HG02678 (cell line): ENCODE measurements around the gene RALGPS1.

Source experiments
- ATAC-seq: cut with Tn5 transposase; IDR thresholded peaks from one replicate; pipeline ENCODE4 v1.9.1; 2021; ENCODE audit warnings: mild to moderate bottlenecking, moderate library complexity; ENCODE audit not compliant: unreplicated experiment

The RALGPS1 gene

DNA sequence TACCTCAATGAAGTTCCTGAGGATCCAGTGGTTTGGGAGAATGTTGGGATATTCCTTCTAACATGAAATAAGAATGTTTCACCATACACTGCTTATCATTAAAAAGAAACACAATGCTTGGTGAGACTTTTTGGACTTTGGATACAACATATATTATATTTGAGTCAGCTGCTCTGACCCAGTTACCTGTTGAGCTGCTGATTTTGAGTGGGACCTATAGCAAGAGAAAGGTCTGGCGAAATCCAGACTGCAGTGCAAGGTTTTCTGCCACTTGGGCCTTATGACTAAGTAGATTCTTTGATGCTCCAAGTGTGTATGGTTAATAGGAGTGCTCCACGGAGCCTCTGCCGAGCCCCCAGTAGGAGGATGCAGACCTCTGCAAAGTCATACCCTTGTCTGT, 10.0 kb upstream of the RALGPS1 start:
- no peak for ATAC-seq

DNA sequence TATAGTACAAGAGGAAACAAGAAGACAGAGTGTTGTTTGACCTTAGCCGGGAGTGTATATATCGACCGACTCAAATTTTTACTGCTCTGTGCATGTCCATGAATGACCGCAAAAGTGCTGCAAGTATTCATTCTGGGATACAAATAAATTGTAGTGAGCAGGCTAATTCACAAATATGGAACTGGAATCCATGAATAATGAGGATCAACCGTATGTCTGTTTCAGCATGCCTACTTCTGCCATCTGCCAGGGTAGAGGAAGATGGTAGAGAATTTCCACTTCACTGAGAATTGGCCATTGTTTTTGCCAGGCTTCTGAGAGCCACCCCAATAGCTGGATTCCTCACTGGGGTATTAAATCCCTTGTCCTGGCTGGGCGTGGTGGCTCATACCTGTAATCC, 8.5 kb upstream of the RALGPS1 start:
- no peak for ATAC-seq

DNA sequence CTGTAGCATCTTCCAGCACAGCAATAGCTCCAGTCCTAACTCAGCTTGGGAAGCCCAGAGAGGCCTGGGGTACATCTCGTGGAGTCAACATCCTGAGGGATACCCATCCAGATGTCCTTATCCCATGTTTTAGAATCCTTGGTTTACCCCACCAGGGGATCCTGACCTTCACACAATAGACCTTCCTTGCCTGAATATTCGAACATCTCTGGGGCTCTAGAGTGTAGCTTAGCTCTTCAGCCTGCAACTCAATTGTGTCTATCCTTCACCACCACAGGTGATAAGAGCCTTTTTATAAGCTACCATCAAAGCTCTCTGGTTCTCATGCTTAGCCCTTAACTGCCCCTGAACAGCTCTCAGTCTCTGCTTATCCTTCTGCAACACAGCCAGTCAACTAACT, 7.5 kb upstream of the RALGPS1 start:
- no peak for ATAC-seq

DNA sequence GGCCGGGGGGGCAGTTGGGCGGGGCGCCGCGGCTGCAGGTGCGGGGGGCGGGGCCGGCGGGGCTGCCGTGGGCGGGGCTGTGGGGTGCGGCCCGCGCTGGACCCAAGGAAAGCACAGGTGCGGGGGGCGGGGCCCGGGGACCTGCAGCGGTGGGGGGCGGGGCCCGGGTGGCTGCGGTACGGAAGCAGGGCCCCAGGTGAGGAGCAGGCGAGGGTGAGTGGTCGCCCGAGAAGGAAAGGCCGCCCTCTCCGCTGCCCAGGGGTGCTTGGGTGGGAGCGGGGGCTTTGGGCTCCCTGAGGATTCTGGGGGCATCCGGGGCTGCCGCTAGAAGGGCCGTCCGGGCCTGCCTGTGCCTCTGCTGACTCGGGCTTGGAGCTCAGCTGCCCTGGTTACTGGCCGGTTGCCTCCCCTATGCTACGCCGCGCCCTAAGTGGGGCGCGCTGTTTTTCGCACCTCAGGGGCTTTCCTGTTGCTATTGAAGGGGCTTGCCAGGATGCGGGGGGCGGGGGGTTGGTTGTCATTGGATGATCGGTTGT, 767 bp downstream of the RALGPS1 start:
- no peak for ATAC-seq

DNA sequence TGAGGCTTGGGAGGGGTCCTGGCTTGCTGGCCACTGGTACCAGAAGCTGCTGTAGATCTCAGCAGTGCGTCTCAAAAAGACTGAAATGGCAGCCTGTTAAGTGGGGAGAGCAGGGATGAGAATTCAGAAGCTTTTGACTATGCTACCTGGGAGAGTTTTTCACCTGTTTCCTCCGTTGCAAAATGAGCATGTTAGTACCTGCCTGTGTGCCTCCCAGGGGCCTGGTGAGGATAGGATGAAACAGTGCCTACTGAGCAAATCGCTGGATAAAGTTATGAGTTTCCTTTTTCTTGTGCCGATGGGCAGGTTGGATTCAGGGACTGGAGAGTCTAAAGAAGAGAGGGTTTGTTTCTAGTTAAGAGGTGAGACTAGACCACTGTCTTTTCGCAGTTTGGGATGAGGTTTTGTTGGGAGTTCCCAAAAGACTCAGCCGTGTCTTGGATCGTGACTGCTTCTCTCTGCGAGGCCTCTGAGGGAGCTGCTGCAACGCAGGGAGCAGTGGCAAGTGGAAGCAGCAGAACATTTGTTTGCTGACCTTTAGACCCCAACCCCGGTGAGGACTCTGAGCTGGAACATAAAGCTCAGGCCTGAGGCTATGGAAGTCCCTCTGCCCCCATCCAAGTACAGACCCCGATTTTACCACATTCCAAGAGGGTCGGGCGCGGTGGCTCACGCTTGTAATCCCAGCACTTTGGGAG, 1.4 kb downstream of the RALGPS1 start:
- no peak for ATAC-seq

DNA sequence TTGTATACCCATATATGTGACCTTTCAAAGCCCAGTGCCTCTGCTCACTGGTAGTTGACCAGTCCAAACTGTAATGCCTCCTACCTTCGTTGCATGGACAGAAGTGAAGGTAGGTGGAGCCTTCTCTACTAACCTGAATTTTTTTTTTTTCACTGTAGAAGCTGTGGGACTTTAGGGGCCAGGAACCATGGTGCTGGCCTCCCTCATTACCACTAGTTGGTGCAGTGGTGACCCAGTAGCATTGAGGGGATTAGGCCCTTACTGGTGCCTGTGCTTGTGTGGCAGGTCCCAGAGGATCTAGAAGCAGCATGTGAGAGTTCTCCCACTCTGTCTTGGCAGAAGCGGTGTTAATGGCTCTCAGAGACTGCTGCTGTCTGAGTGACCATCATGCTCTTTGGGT, 2.3 kb downstream of the RALGPS1 start:
- no peak for ATAC-seq

DNA sequence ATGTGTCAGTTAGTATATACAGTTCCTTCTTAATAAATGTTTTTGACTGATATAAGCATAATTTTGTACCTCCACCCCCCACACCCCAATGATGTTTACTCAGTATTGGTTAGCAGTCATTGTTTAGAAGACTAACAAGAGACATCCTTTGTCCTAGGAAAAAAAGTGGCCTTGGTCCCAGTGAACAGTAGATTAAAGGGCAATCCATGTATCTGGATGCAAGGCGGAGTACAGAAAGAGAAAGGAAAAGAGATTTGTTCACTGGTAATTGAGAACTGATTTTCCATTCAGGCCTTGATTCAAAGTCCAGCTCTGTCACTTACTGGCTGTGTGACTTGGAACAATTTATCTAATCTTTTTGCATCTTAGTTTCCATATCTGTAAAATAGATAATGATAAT, 4.6 kb downstream of the RALGPS1 start:
- ATAC-seq, result no peak

DNA sequence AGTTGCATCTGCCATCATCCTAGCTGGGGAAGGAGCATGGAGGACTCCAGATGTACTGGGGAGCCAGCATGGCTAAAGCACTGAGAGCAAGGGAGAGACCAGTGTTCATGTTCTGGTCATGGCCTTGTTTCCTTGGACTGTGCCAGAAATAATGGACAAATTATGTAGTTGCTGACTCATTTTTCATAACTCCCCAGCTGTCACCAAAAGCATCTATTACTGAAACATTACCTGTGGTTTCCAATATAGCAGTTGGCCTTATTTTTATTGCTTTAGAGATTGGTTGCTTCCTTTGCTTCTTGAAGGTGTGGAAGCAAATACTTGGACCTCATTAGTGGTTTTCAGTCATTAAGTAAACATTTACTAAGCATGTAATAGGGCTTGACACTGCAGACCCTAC, 11.3 kb downstream of the RALGPS1 start:
- no peak for ATAC-seq

DNA sequence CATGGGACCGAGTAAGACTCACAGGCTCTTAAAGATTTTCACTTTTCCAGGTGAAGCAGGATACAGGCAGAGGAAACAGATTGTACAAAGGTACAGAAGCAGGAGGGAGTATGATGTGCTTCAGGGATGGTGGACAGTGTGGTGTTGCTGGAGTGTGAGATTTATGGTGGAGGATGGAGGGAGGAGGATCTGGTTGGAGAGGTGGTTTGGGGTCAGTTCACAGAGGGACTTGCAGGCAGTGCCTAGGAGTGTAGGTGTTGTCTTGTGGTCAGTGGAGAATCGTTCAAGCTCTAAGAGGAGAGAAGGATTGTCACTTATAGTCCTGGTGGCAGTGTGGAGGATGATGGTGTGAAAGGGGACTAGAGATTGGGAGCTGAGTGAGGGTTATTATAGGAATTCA, 11.8 kb downstream of the RALGPS1 start:
- no peak for ATAC-seq

DNA sequence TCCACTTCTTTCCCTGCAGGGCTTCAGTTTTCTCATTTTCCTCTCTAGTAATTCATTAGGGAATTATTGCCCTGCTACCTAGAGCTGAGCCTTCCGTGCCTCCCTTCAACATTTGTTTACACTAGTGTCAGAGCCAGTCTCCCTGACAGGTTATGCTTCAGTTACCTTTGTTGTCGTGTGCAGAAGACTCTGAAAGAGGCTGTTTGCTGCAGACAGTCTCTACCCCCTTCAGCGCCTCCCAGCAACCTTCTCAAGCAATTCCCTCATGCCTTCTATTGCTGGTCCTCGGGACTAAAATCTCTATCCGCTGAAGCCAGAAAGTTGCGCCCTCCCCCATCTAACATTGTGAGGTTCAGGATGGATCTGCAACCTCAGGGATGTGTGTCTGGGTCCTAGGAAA, 12.8 kb downstream of the RALGPS1 start:
- no peak for ATAC-seq

DNA sequence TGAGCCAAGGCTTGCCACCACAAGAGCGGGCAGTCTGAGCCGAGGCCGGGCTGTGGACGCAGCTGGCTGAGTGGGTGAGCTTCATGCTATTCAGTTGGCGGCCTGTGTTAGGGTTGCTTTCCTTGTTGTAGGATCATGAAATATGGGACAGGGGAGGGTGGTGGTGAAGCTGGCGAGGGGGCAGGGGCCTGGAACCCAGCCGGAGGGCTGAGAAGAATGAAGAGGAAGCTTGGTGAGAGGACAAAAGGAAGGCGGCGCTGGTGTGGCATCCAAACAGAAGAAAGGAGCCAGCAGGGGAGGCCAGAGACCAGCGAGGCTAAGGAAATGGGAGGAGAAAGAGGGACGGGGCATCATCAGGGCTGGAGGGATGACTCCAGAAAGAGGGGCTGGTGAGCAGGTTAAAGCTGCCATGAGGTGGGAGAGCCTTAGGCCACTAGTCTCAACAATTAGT, 18.3 kb downstream of the RALGPS1 start:
- ATAC-seq, result no peak

DNA sequence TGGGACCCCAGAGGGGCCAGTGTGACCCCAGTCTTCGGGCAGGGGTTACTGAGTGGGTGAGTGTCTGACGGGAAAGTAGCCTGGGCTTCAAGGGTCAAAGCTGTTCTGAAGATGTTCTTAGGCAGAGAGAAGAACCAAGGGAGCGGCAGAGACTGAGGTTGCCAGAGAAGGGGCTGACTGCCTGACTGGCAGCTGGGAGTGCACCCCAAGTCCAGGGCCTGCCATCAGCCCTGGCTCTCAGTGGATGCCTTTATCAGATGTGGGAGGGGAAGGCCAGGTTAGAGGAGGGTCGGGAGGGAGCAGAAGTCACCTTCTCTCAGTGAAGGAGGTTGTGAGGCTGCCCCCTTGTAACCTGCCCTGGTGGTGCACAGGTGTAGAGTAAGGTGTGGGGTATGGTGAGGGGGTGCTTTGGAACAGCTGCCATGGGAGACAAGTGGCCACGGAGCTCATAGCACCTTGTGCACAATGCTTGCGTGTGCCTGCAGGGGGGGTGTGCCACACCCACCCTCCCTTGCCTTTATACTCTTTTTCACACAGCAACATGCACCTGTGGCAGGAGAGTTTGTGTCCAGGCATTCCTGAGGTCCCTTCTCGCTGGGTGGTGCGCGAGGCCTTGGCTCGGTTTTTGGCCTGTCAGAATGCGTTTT, 18.9 kb downstream of the RALGPS1 start:
- ATAC-seq, result no peak

DNA sequence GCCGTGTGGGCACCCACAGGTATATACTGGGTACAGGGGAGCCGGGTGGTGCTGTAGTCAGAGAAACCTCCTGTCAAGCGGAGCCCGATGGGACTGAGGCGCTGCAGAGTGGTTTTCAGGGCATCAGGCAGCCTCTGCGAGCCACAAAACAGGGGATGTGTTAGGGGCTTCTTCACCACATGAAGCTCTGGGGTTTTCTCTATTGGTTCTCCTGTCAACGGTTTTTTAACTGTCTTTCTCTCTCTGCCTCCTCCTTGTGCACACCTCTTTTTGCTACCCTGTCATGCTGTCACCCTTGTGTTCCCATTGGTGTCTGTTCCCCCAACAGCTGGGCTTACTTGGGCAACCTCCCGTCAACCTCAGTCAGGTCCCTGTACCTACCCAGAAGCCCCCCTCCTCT, 19.9 kb downstream of the RALGPS1 start:
- no peak for ATAC-seq

DNA sequence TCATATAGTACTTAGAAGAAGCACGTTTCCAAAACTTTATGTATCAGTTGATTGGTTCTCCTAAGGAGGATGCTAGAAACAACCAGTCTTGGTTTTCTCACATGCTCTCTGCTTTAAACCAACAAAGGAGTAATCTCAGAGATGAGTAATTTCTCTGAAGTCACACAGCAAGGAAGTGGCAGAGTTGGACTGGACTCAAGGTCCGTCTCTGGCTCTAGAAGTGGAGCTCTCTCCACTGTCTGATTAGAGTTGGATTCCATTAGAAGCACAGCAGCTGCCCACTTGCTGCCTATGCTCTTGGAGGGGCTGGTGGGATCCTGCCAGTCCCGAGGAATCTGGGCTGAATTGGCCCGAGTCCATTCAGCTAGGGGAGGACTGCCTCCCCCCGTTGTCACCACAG, 21.0 kb downstream of the RALGPS1 start:
- no peak for ATAC-seq

DNA sequence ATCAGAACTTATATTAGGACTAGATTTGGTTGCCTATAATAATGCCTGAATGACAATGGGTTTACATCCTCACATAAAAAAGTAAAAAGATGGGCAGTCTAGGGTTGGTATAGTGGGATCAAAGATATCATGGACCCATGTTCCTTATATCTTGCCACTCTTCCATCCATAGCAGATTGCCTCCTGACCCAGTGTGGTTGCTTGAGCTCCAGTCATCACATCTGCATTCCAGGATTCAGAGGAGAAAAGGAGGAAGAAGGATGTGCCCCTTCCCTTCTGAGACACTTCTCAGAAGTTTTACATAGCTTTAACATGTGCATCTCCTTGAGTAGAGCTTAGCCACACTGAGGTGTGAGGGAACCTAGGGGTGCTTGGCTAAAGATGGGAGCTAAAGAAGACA, 22.9 kb downstream of the RALGPS1 start:
- no peak for ATAC-seq

DNA sequence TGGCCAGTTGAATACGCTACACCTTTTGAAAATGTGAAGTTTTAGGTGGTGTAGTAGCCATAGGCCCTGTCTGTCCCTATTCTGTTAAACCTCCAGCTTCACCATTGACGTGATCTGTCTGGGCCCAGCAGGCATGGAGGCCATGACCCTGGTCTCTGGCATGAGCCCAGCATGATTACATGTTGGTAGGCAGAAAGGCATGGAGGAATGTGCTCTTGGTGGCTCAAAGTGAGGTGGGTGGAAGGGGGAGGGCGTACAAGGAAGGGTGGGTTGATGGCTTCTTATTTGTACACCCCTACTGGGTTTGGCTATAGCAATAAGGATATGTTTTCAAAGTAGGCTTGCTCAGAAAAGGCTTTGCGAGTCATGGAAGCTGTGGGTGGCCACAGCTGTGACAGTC, 23.7 kb downstream of the RALGPS1 start:
- ATAC-seq, result no peak

DNA sequence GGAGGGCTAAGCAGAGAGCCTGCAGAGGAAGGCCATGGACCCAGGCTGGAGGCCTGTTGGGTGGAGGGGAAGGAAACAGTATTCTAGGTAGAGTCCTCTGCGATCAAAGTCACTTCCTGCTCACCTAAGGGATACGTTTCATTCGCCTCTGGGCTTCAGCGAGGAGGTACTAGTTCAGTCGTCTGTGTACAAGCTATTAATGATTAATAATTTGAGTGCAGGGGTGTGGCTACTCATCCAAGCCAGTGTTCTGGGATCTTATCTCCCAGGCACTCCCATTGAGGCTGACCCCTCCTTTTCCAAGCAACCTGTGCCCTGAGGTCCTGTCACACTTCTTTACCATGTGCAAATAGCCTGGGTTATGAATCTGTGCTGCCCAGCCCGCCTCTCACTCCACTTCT, 25.2 kb downstream of the RALGPS1 start:
- no peak for ATAC-seq

DNA sequence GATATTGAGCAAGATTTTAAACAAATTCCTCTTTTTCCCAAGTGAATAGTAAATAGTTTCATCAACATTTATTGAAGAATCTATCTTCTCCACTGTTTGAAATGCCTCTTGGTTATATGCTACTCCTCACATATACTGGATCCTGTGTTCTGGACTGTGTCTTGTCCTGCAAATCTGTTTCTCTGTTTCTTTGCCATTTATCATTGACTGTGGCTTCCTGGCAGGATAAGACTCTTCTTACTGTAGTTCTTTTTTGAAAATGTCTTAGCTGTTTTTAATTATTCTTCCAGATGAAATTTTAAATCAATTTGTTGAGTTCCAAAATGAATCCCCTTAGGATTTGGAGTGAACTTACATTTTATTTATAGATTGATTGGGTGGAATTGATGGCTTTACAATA, 27.8 kb downstream of the RALGPS1 start:
- ATAC-seq, result no peak

DNA sequence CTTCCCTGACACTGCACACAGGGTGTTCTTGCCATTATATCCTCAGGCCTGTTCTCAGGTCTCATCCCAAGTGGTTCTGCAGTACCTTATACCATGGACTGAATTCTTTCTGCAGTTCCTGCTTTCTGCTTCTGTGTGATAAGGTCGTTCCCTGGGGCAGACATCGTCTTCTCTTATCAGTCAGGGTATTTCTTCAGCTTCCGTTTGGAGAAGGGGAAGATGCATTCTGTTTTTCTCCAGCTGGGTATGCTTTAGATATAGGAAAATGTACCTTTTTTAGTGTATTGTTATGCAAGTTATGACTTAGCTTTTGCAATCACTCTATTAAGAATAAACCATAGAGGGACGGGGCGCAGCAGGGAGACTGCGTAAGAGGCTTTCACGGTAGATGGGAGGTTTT, 31.1 kb downstream of the RALGPS1 start:
- no peak for ATAC-seq

DNA sequence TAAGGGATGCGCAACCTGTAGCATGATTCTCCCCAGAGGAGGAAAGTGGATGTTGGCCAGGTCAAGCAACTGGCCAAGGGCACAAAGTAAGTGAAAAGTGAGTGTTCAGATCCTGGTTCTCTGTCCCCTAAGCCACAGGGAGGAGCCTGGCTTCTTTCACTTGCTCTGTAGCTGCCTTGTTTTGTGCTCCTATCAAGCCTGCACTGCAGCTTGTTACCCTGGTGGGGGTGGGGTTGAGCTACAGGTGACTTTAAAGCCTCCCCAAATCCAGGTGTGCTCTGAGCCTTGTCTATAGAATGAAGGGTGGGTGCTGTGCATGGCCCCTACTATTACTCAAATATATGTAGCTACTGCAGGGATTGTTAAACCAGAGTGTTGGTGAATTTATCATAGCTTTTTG, 32.9 kb downstream of the RALGPS1 start:
- ATAC-seq, result no peak

DNA sequence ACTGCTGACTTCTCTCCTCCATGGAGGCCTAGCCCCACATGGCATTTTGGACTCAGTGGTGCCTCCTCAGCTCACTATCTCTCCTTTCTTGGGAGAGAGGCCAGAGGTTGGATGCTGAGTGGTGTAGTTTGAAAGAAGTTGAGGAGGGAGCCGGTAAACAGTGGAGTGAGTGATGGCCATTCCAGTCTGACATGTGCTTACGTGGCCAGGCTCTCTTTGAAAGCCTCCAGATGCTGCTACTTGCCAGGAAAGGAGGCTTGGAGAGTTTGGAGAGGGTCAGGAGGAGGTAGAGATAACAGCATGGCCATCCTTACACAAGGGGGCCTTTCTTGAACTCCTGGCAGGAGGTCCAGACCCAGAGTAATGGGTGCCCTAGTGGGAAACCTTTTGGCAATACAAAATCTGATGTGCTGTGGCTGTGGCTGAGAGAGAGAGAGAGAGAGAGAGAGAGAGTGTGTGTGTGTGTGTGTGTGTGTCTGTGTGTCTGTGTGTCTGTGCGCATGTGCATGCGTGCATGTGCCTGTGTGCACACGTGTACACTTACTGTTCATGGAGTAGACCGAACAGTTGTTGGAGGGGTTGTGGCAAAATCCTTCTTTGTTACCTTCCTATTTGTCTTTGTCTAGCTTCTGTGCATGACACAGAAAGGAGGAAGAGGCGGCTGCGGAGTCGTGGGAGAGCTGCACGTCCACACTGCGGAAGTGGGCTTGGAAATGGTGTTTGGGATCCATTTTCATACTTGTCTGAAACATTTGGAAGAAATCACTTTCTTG, 37.8 kb downstream of the RALGPS1 start:
- ATAC-seq, result no peak
